Measurements from ENCODE around the gene MGMT.

Gene MGMT

GRCh38 chr10:129792864-129793263 is 325.8 kb downstream of the MGMT start:
- H3K36me3 ChIP-seq (ENCODE audit: insufficient read depth, low read length), result no peaks in the 10 kb centered on the region
- no peak overlapping the region for H3K9ac ChIP-seq (ENCODE audit: low read depth, low read length)
- H3K4me1 ChIP-seq (ENCODE audit: insufficient read depth, low read length), result no peaks in the 10 kb centered on the region
- H3K9me3 ChIP-seq (ENCODE audit: control insufficient read depth, insufficient read depth, low read length), result no peaks in the 10 kb centered on the region

- Histone ChIP-seq H3K36me3 (ENCODE audit: insufficient read depth, low read length) (no peaks in the 10 kb centered on the region), H3K9me3 (ENCODE audit: control insufficient read depth, insufficient read depth, low read length) (no peaks in the 10 kb centered on the region), H3K4me1 (ENCODE audit: insufficient read depth, low read length) (no peaks in the 10 kb centered on the region), H3K9ac (ENCODE audit: low read depth, low read length) (no peak overlapping the region)
Measured at GRCh38 chr10:129793479-129793878, 326.4 kb downstream of the MGMT start.

- Histone ChIP-seq H3K36me3 (ENCODE audit: insufficient read depth, low read length) (no peaks in the 10 kb centered on the region), H3K9me3 (ENCODE audit: control insufficient read depth, insufficient read depth, low read length) (no peaks in the 10 kb centered on the region), H3K9ac (ENCODE audit: low read depth, low read length) (no peak overlapping the region), H3K4me1 (ENCODE audit: insufficient read depth, low read length) (no peaks in the 10 kb centered on the region)
Measured at GRCh38 chr10:129793996-129794395, 327.0 kb downstream of the MGMT start.

- H3K4me1 ChIP-seq (ENCODE audit: insufficient read depth, low read length), result no peaks in the 10 kb centered on the region
- H3K9me3 ChIP-seq (ENCODE audit: control insufficient read depth, insufficient read depth, low read length), result no peaks in the 10 kb centered on the region
- no peak overlapping the region for H3K9ac ChIP-seq (ENCODE audit: low read depth, low read length)
- no peaks in the 10 kb centered on the region for H3K36me3 ChIP-seq (ENCODE audit: insufficient read depth, low read length)
Measured at GRCh38 chr10:129796710-129797420, 329.8 kb downstream of the MGMT start.

GRCh38 chr10:129799942-129800341 is 332.9 kb downstream of the MGMT start:
- Histone ChIP-seq H3K4me1 (ENCODE audit: insufficient read depth, low read length) (no peaks in the 10 kb centered on the region), H3K9me3 (ENCODE audit: control insufficient read depth, insufficient read depth, low read length) (no peaks in the 10 kb centered on the region; the same call in none of the 2 replicates), H3K36me3 (ENCODE audit: insufficient read depth, low read length) (no peaks in the 10 kb centered on the region), H3K9ac (ENCODE audit: low read depth, low read length) (no peak overlapping the region)

- Histone ChIP-seq H3K4me1 (ENCODE audit: insufficient read depth, low read length) (no peaks in the 10 kb centered on the region), H3K9ac (ENCODE audit: low read depth, low read length) (no peak overlapping the region), H3K36me3 (ENCODE audit: insufficient read depth, low read length) (no peaks in the 10 kb centered on the region), H3K9me3 (ENCODE audit: control insufficient read depth, insufficient read depth, low read length) (no peaks in the 10 kb centered on the region; the same call in none of the 2 replicates)
Measured at GRCh38 chr10:129800796-129801340, 333.8 kb downstream of the MGMT start.

- no peaks in the 10 kb centered on the region for H3K36me3 ChIP-seq (ENCODE audit: insufficient read depth, low read length)
- H3K9ac ChIP-seq (ENCODE audit: low read depth, low read length), result no peak overlapping the region
- no peaks in the 10 kb centered on the region for H3K4me1 ChIP-seq (ENCODE audit: insufficient read depth, low read length)
- H3K9me3 ChIP-seq (ENCODE audit: control insufficient read depth, insufficient read depth, low read length), result peaks cover 3% of the 10 kb centered on the region
Measured at GRCh38 chr10:129807211-129807610, 340.2 kb downstream of the MGMT start.

- H3K36me3 ChIP-seq (ENCODE audit: insufficient read depth, low read length), result no peaks in the 10 kb centered on the region
- no peaks in the 10 kb centered on the region for H3K4me1 ChIP-seq (ENCODE audit: insufficient read depth, low read length)
- H3K9me3 ChIP-seq (ENCODE audit: control insufficient read depth, insufficient read depth, low read length), result peaks cover 3% of the 10 kb centered on the region; the same call in 1 of the 2 replicates
- no peak overlapping the region for H3K9ac ChIP-seq (ENCODE audit: low read depth, low read length)
Measured at GRCh38 chr10:129808092-129808983, 341.3 kb downstream of the MGMT start.

- Histone ChIP-seq H3K4me1 (ENCODE audit: insufficient read depth, low read length) (no peaks in the 10 kb centered on the region), H3K9ac (ENCODE audit: low read depth, low read length) (no peak overlapping the region), H3K36me3 (ENCODE audit: insufficient read depth, low read length) (no peaks in the 10 kb centered on the region), H3K9me3 (ENCODE audit: control insufficient read depth, insufficient read depth, low read length) (peaks cover 3% of the 10 kb centered on the region; the same call in 1 of the 2 replicates)
Measured at GRCh38 chr10:129809431-129809830, 342.4 kb downstream of the MGMT start.

GRCh38 chr10:129809841-129810240 is 342.8 kb downstream of the MGMT start:
- Histone ChIP-seq H3K9ac (ENCODE audit: low read depth, low read length) (no peak overlapping the region), H3K4me1 (ENCODE audit: insufficient read depth, low read length) (no peaks in the 10 kb centered on the region), H3K9me3 (ENCODE audit: control insufficient read depth, insufficient read depth, low read length) (peaks cover 3% of the 10 kb centered on the region; the same call in 1 of the 2 replicates), H3K36me3 (ENCODE audit: insufficient read depth, low read length) (no peaks in the 10 kb centered on the region)

- no peaks in the 10 kb centered on the region for H3K36me3 ChIP-seq (ENCODE audit: insufficient read depth, low read length)
- no peaks in the 10 kb centered on the region for H3K4me1 ChIP-seq (ENCODE audit: insufficient read depth, low read length)
- no peak overlapping the region for H3K9ac ChIP-seq (ENCODE audit: low read depth, low read length)
- peaks cover 3% of the 10 kb centered on the region; the same call in 1 of the 2 replicates for H3K9me3 ChIP-seq (ENCODE audit: control insufficient read depth, insufficient read depth, low read length)
Measured at GRCh38 chr10:129811208-129811607, 344.2 kb downstream of the MGMT start.

- Histone ChIP-seq H3K4me1 (ENCODE audit: insufficient read depth, low read length) (no peaks in the 10 kb centered on the region), H3K9me3 (ENCODE audit: control insufficient read depth, insufficient read depth, low read length) (no peaks in the 10 kb centered on the region), H3K36me3 (ENCODE audit: insufficient read depth, low read length) (no peaks in the 10 kb centered on the region), H3K9ac (ENCODE audit: low read depth, low read length) (no peak overlapping the region)
Measured at GRCh38 chr10:129812398-129812797, 345.4 kb downstream of the MGMT start.

GRCh38 chr10:129814681-129815646 is 347.9 kb downstream of the MGMT start:
- no peak overlapping the region for H3K9ac ChIP-seq (ENCODE audit: low read depth, low read length)
- no peaks in the 10 kb centered on the region for H3K4me1 ChIP-seq (ENCODE audit: insufficient read depth, low read length)
- H3K9me3 ChIP-seq (ENCODE audit: control insufficient read depth, insufficient read depth, low read length), result no peaks in the 10 kb centered on the region
- H3K36me3 ChIP-seq (ENCODE audit: insufficient read depth, low read length), result no peaks in the 10 kb centered on the region
